ENCODE measurements around the gene REXO5. TPM values are rescaled to one million over a fixed set of nuclear protein-coding genes. Genes with fewer than 3 reads are reported as not detected.
A peak's percentile ranks its signal among the peaks of the same experiment; 100 is the strongest.

REXO5 gene
- total and polyA plus RNA-seq, 2 of the 13 experiments (the other 11 are each of a cell fraction or from before 2014, with no cell fraction given): 5.9 to 13.1 TPM

DNA sequence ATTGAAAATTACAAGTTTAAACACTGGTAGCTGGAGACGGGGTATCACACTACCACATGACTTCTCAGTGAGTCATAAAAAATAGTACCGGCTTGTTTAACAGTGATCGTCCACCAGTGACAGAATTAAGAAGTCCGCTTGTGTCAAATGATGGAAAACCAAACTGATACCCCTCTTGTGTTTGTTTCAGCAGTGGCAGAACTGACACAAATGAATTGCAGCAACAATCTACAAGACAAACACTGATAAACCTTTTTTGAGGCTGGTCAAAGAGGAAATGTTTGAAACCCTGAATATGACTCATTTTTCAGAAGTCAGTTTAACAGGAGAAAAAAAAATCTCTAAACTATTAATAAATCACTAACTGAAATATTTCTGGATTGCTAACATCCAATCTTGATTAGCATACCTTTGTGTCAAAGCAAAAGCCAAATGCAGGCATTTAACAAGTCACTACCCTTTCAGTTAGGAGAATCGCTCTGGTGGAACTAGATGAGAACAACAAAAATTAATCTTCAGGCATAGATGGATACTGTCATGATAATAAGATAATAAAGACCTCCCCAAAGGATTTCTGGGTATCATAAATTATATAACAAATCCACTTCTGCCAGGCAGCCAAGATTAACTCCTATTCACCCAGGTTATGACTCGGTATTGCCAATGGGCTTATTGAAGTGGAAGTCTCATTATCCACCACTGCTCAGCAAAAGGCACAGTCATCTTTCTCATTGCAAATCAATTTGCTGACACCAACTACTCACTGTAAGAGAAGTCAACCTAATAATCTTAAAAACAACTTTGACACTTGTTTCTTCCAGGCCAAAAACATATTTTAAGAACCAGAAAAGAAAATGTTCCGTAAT, 73.1 kb downstream of the REXO5 start:
- Histone ChIP-seq H3K4me3 (replicated peaks in 1 of 3; ENCODE audit: insufficient read depth in 1 of 3, low read depth in 2 of 3, low read length in 3 of 3) (peak overlapping the region in 2 of 3 experiments; percentile 27 to 36; a peak in 4 of 6 replicates), H3K27me3 (ENCODE audit: control insufficient read depth in 1 of 2, insufficient read depth in 2 of 2, low read length in 2 of 2) (no peaks in the 10 kb centered on the region), H3K9me3 (ENCODE audit: low read length) (no peaks in the 10 kb centered on the region), H4K20me1 (ENCODE audit: insufficient read depth, low read length) (peaks cover 15% of the 10 kb centered on the region), H3K27ac (ENCODE audit: extremely low read length, insufficient read depth, low read length) (peak overlapping the region; percentile 58), H3K36me3 (replicated peaks in 1 of 2; ENCODE audit: control insufficient read depth in 1 of 2, insufficient read depth in 2 of 2, low read length in 2 of 2) (no peaks in the 10 kb centered on the region), H3K4me1 (ENCODE audit: insufficient read depth, low read length) (peaks cover 83% of the 10 kb centered on the region), H3K4me2 (ENCODE audit: low read depth, low read length) (peak overlapping the region; percentile 69), H2AFZ (ENCODE audit: low read length) (no peak overlapping the region), H3K9ac (ENCODE audit: insufficient read depth, low read depth, low read length) (peak overlapping the region; percentile 25), H3K79me2 (ENCODE audit: insufficient read depth, low read length) (peaks cover 87% of the 10 kb centered on the region)
- ATAC-seq (peak; percentile 49), DNase-seq (ENCODE audit: low spot score) (peak; percentile 57), FAIRE-seq (no peak)
- ChIA-PET CTCF (ENCODE audit: low intra/inter-chr PET ratio, low total read pairs) (interaction anchor here (1.8 kb wide), 1 partner anchor 29 kb away, joined by 5 read pairs; no protein-coding TSS in a partner anchor), POLR2A (interaction anchor here (1.2 to 1.9 kb wide), 3 partner anchors 13 to 21 kb away, joined by 5 to 8 read pairs (median 5); partner anchors contain the start of genes DCUN1D3 and LYRM1)
- BruUV-seq (replicated peaks): no TSS peak
- intact Hi-C loops (cut with micrococcal nuclease; ENCODE audit: unreplicated experiment): loop anchor here (2.0 kb wide), 1 partner anchor 29 kb away; no protein-coding TSS in a partner anchor
- in situ Hi-C loops (cut with HindIII; ENCODE audit: extremely low pct_ligation_motif_present, low pct_unique_long_range_greater_than_20kb): no loop called here
- WGBS (ENCODE audit: low lambda C conversion rate): 47% methylated on average over 7 of the region's 7 CpGs
- TF ChIP-seq ATF5 (CRISPR knock-in tag; IDR thresholded peaks at IDR 0.05; ENCODE audit: low read depth) (0 out of 2 replicates have a peak, but pooled peaks have one; percentile 40), ZNF546 (CRISPR knock-in tag; conservative IDR thresholded peaks at IDR 0.05) (no peak), KLF11 (CRISPR knock-in tag; IDR thresholded peaks at IDR 0.05) (no peak), ZNF670 (CRISPR knock-in tag; IDR thresholded peaks at IDR 0.05; ENCODE audit: borderline replicate concordance) (0 out of 2 replicates have a peak, but pooled peaks have one; percentile 18), KMT2A (CRISPR knock-in tag; IDR thresholded peaks at IDR 0.05) (peak; percentile 16; the same call in 1 of the 2 replicates), JARID2 (CRISPR knock-in tag; IDR thresholded peaks at IDR 0.05; ENCODE audit: insufficient replicate concordance) (peak; percentile 49), ZZZ3 (CRISPR knock-in tag; IDR thresholded peaks at IDR 0.05; ENCODE audit: borderline replicate concordance) (no peak; the same call in 1 of the 2 replicates), GATAD1 (CRISPR knock-in tag; IDR thresholded peaks at IDR 0.05) (peak; percentile 2; the same call in 1 of the 2 replicates), ZNF792 (CRISPR knock-in tag; IDR thresholded peaks at IDR 0.05) (0 out of 2 replicates have a peak, but pooled peaks have one; percentile 1), NFE2 (CRISPR knock-in tag; IDR thresholded peaks at IDR 0.05) (0 out of 2 replicates have a peak, but pooled peaks have one; percentile 15), SOX13 (IDR thresholded peaks at IDR 0.05) (no peak), SOX13 (CRISPR knock-in tag; conservative IDR thresholded peaks at IDR 0.05 in 1 of 2, IDR thresholded peaks at IDR 0.05 in 1 of 2) (peak; percentile 24 to 38; a peak in 1 of 4 replicates), POGZ (CRISPR knock-in tag; IDR thresholded peaks at IDR 0.05) (peak; percentile 1; the same call in 1 of the 2 replicates), MAFK (conservative IDR thresholded peaks at IDR 0.05 in 1 of 2, IDR thresholded peaks at IDR 0.05 in 1 of 2; ENCODE audit: low read length in 2 of 2) (peak in 1 of 2 experiments; percentile 52; a peak in 2 of 4 replicates), ZNF629 (CRISPR knock-in tag; conservative IDR thresholded peaks at IDR 0.05) (peak; percentile 60), MXI1 (IDR thresholded peaks at IDR 0.05; ENCODE audit: borderline replicate concordance, low read depth, low read length) (no peak), ZFP1 (CRISPR knock-in tag; IDR thresholded peaks at IDR 0.05) (0 out of 2 replicates have a peak, but pooled peaks have one; percentile 47), ATF1 (CRISPR knock-in tag; IDR thresholded peaks at IDR 0.05) (0 out of 2 replicates have a peak, but pooled peaks have one; percentile 44), ZSCAN5A (CRISPR knock-in tag; IDR thresholded peaks at IDR 0.05; ENCODE audit: borderline replicate concordance) (0 out of 2 replicates have a peak, but pooled peaks have one; percentile 56), ZNF644 (CRISPR knock-in tag; IDR thresholded peaks at IDR 0.05; ENCODE audit: low read depth) (0 out of 2 replicates have a peak, but pooled peaks have one; percentile 5), JUN (CRISPR knock-in tag; IDR thresholded peaks at IDR 0.05) (peak; percentile 25; the same call in 1 of the 2 replicates), SMARCE1 (IDR thresholded peaks at IDR 0.05; ENCODE audit: borderline replicate concordance) (no peak), SAP130 (CRISPR knock-in tag; IDR thresholded peaks at IDR 0.05; ENCODE audit: low read depth) (peak; percentile 47; the same call in 1 of the 2 replicates)

All from HepG2 (cell line).